ENCODE measurements around the gene HOXA5.

The HOXA5 gene

GRCh38 chr7:27115221-27116026 lies 28.1 kb downstream of the HOXA5 start (continued):
- no peak for TF ChIP-seq ZNF148 (tag by site-specific recombination; IDR thresholded peaks at IDR 0.05; ENCODE audit: borderline replicate concordance)
- no peak for TF ChIP-seq ZNF302 (tag by site-specific recombination; IDR thresholded peaks at IDR 0.05; ENCODE audit: low read depth)
- no peak for TF ChIP-seq ZNF768 (tag by site-specific recombination; IDR thresholded peaks at IDR 0.05)
- TF ChIP-seq ZNF404 (tag by site-specific recombination; IDR thresholded peaks at IDR 0.05) = no peak
- TF ChIP-seq ZNF449 (tag by site-specific recombination; IDR thresholded peaks at IDR 0.05) = no peak; the same call in 1 of the 2 replicates
- TF ChIP-seq ZNF692 (tag by site-specific recombination; IDR thresholded peaks at IDR 0.05) = no peak
- TF ChIP-seq ZNF24 (tag by site-specific recombination; IDR thresholded peaks at IDR 0.05) = peak; percentile 68; the same call in 1 of the 2 replicates
- TF ChIP-seq HOXD13 (CRISPR knock-in tag; IDR thresholded peaks at IDR 0.05; ENCODE audit: borderline replicate concordance) = peak; percentile 96
- TF ChIP-seq KLF9 (tag by site-specific recombination; IDR thresholded peaks at IDR 0.05; ENCODE audit: low read depth) = no peak
- TF ChIP-seq ZNF433 (tag by site-specific recombination; IDR thresholded peaks at IDR 0.05; ENCODE audit: low read depth) = no peak
- no peak for TF ChIP-seq ZNF214 (tag by site-specific recombination; IDR thresholded peaks at IDR 0.05; ENCODE audit: borderline replicate concordance)
- TF ChIP-seq ZBTB26 (tag by site-specific recombination; optimal IDR thresholded peaks at IDR 0.05) = peak; percentile 13

GRCh38 chr7:27114881-27115220 lies 28.6 kb downstream of the HOXA5 start:
- Histone ChIP-seq H3K36me3 (ENCODE audit: control insufficient read depth in 2 of 2, insufficient read depth in 1 of 2, low read length in 2 of 2) (peaks cover 3 to 19% of the 10 kb centered on the region in 2 experiments; a peak in 2 of 3 replicates), H3K4me1 (ENCODE audit: control insufficient read depth, insufficient read depth, low read length) (peaks cover 26% of the 10 kb centered on the region), H3K9me3 (ENCODE audit: control insufficient read depth, insufficient read depth, low read depth, low read length) (no peaks in the 10 kb centered on the region), H3K4me3 (ENCODE audit: low read depth, low read length) (peak overlapping the region; percentile 70), H3K27ac (ENCODE audit: extremely low read depth, low read depth, low read length) (peak overlapping the region; percentile 99)
- ChIA-PET POLR2A (interaction anchor here (0.7 to 3.6 kb wide), 13 partner anchors 14 to 251 kb away, joined by 3 to 32 read pairs (median 4); partner anchors contain the start of genes HOXA1, HOXA3, HOXA4 and HOXA5), CTCF (interaction anchor here (0.6 to 2.6 kb wide), 7 partner anchors 14 to 259 kb away, joined by 3 to 14 read pairs (median 4); partner anchors contain the start of gene HOXA5)
- TF ChIP-seq ZSCAN18 (tag by site-specific recombination; IDR thresholded peaks at IDR 0.05) (no peak), MEIS1 (CRISPR knock-in tag; IDR thresholded peaks at IDR 0.05; ENCODE audit: borderline replicate concordance) (no peak), ZNF707 (tag by site-specific recombination; IDR thresholded peaks at IDR 0.05) (no peak), ZNF239 (tag by site-specific recombination; IDR thresholded peaks at IDR 0.05) (no peak), ZSCAN16 (tag by site-specific recombination; IDR thresholded peaks at IDR 0.05) (no peak), OVOL3 (tag by site-specific recombination; IDR thresholded peaks at IDR 0.05) (0 out of 2 replicates have a peak, but pooled peaks have one; percentile 16), BCL11B (tag by site-specific recombination; IDR thresholded peaks at IDR 0.05; ENCODE audit: low read depth) (no peak), RBAK (tag by site-specific recombination; IDR thresholded peaks at IDR 0.05) (no peak), ZNF658 (tag by site-specific recombination; IDR thresholded peaks at IDR 0.05) (no peak), ZNF169 (tag by site-specific recombination; IDR thresholded peaks at IDR 0.05) (no peak), ZNF146 (tag by site-specific recombination; IDR thresholded peaks at IDR 0.05) (no peak), HOXC10 (CRISPR knock-in tag; IDR thresholded peaks at IDR 0.05) (no peak), ZNF398 (tag by site-specific recombination; IDR thresholded peaks at IDR 0.05) (no peak), GLI2 (tag by site-specific recombination; IDR thresholded peaks at IDR 0.05; ENCODE audit: borderline replicate concordance, low read depth) (no peak; the same call in 1 of the 2 replicates)
